RWPE2 (cell line): ENCODE data around the gene CYP3A5.

Experiments
- ATAC-seq: fragments of 200-7000 bp; cut with Tn5 transposase; 3 replicates; pipeline ENCODE4 v1.9.1; 2021; ENCODE audit warnings: low read depth
- DNase-seq: peaks from one replicate; pipeline ENCODE4 v3.0.0-alpha.2; 2020; ENCODE audit warnings: low spot score
- H3K27ac ChIP-seq: fragments of 450-650 bp; 2 replicates; pipeline ENCODE4 v1.5.1; 2017; ENCODE audit warnings: mild to moderate bottlenecking; ENCODE audit not compliant: poor library complexity, severe bottlenecking
- H3K27me3 ChIP-seq: fragments of 250-450 bp; sonication (Bioruptor Pico); 2 replicates; pipeline ENCODE4 v1.5.1; 2021; ENCODE audit warnings: mild to moderate bottlenecking, moderate library complexity; ENCODE audit not compliant: insufficient read depth, poor library complexity, severe bottlenecking
- H3K36me3 ChIP-seq: fragments of 250-450 bp; sonication (Bioruptor Pico); 2 replicates; pipeline ENCODE4 v1.5.1; 2020; ENCODE audit warnings: low read depth, mild to moderate bottlenecking, moderate library complexity
- H3K4me1 ChIP-seq: fragments of 250-450 bp; sonication (Bioruptor Pico); 2 replicates; pipeline ENCODE4 v1.5.1; 2021; ENCODE audit warnings: mild to moderate bottlenecking, moderate library complexity; ENCODE audit not compliant: insufficient read depth, poor library complexity, severe bottlenecking
- H3K4me3 ChIP-seq: fragments of 250-450 bp; sonication (Bioruptor Pico); 2 replicates; pipeline ENCODE4 v1.5.1; 2021; ENCODE audit warnings: mild to moderate bottlenecking, moderate library complexity; ENCODE audit not compliant: severe bottlenecking
- H3K9me3 ChIP-seq: fragments of 250-450 bp; sonication (Bioruptor Pico); 2 replicates; pipeline ENCODE4 v1.5.1; 2021; ENCODE audit warnings: mild to moderate bottlenecking, moderate library complexity; ENCODE audit not compliant: severe bottlenecking
- CTCF ChIP-seq: fragments of 450-650 bp; IDR thresholded peaks from one replicate; pipeline ENCODE4 v1.5.1; 2017; ENCODE audit warnings: mild to moderate bottlenecking, moderate library complexity; ENCODE audit not compliant: poor library complexity, severe bottlenecking

Gene CYP3A5

GRCh38 chr7:99677013-99677647 lies 2.7 kb downstream of the CYP3A5 start:
- Histone ChIP-seq H3K4me3 (no peak overlapping the region), H3K27ac (no peak overlapping the region), H3K4me1 (peaks cover 9% of the 10 kb centered on the region), H3K27me3 (no peaks in the 10 kb centered on the region), H3K9me3 (no peaks in the 10 kb centered on the region), H3K36me3 (no peaks in the 10 kb centered on the region)
- DNase-seq (no peak), ATAC-seq (no peak)
- no peak for TF ChIP-seq CTCF

GRCh38 chr7:99674995-99675742 lies 4.6 kb downstream of the CYP3A5 start:
- Histone ChIP-seq H3K4me3 (no peak overlapping the region), H3K9me3 (no peaks in the 10 kb centered on the region), H3K27ac (no peak overlapping the region), H3K27me3 (no peaks in the 10 kb centered on the region), H3K36me3 (no peaks in the 10 kb centered on the region), H3K4me1 (peaks cover 9% of the 10 kb centered on the region)
- TF ChIP-seq CTCF, result no peak
- ATAC-seq, result no peak
- DNase-seq, result no peak

DNA sequence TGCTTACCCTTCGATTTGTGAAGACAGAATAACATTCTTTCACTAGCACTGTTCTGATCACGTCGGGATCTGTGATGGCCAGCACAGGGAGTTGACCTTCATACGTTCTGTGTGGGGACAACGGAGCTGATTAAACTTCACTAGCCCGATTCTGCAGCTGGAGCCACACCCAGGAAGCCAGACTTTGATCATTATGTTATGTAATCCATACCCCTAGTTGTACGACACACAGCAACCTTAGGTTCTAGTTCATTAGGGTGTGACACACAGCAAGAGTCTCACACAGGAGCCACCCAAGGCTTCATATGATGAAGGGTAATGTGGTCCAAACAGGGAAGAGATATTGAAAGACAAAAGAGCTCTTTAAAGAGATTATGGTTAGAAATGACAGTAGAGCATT lies 7.2 kb downstream of the CYP3A5 start:
- no peak overlapping the region for H3K4me3 ChIP-seq
- no peak overlapping the region for H3K27ac ChIP-seq
- H3K36me3 ChIP-seq, result no peaks in the 10 kb centered on the region
- no peaks in the 10 kb centered on the region for H3K27me3 ChIP-seq
- TF ChIP-seq CTCF, result no peak
- no peak for DNase-seq
- H3K4me1 ChIP-seq, result no peaks in the 10 kb centered on the region
- no peak for ATAC-seq
- no peaks in the 10 kb centered on the region for H3K9me3 ChIP-seq

DNA sequence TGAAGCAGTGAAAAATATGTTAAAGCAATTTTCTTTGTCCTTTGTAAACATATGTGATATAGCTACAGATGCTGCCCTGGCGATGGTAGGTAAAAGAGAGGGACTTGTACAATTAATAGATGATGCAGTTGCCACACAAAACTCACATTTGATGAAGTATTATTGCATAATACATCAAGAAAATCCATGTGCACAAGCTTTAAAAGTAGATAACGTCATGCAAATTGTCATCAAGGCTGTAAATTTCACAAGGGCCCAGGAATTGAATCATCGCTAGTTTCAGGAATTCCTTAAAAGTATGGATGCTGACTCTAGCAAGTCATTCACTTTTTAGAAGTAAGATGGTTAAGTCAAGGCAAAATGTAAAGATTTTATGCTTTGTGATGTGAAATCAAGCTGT lies 10.0 kb downstream of the CYP3A5 start:
- no peaks in the 10 kb centered on the region for H3K9me3 ChIP-seq
- H3K4me1 ChIP-seq, result no peaks in the 10 kb centered on the region
- H3K36me3 ChIP-seq, result no peaks in the 10 kb centered on the region
- no peaks in the 10 kb centered on the region for H3K27me3 ChIP-seq
- DNase-seq (no peak), ATAC-seq (no peak)
- H3K4me3 ChIP-seq, result no peak overlapping the region
- H3K27ac ChIP-seq, result no peak overlapping the region
- TF ChIP-seq CTCF, result no peak

DNA sequence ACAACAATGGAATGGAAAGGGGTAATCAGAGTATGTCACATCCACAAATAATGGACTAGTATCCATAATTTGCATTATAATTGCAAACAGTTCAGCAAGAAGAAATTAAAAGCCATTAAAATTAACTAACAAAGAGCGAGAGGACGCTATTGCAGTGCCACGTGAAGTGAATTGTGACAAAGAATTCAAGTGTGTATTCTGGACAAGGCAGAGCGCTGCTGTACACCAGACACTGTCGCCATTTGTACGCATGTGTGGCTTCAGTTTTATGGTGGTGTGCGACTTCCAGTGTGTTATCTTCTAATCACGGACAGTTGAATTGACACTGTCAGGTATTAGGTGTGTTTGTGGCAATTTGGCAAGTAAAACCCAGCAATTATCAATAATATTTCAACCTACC lies 11.3 kb downstream of the CYP3A5 start:
- Histone ChIP-seq H3K9me3 (no peaks in the 10 kb centered on the region), H3K27me3 (no peaks in the 10 kb centered on the region), H3K4me1 (no peaks in the 10 kb centered on the region), H3K27ac (no peak overlapping the region), H3K4me3 (no peak overlapping the region), H3K36me3 (no peaks in the 10 kb centered on the region)
- DNase-seq (no peak), ATAC-seq (no peak)
- no peak for TF ChIP-seq CTCF
